ENCODE data around the gene TWIST2. TPM values are rescaled to one million over a fixed set of nuclear protein-coding genes. Genes with fewer than 3 reads are reported as not detected.
A peak's percentile ranks its signal among the peaks of the same experiment; 100 is the strongest.

Gene TWIST2
- polyA plus RNA-seq, 3 donors: 0.43 to 0.49 (median 0.43) TPM

DNA sequence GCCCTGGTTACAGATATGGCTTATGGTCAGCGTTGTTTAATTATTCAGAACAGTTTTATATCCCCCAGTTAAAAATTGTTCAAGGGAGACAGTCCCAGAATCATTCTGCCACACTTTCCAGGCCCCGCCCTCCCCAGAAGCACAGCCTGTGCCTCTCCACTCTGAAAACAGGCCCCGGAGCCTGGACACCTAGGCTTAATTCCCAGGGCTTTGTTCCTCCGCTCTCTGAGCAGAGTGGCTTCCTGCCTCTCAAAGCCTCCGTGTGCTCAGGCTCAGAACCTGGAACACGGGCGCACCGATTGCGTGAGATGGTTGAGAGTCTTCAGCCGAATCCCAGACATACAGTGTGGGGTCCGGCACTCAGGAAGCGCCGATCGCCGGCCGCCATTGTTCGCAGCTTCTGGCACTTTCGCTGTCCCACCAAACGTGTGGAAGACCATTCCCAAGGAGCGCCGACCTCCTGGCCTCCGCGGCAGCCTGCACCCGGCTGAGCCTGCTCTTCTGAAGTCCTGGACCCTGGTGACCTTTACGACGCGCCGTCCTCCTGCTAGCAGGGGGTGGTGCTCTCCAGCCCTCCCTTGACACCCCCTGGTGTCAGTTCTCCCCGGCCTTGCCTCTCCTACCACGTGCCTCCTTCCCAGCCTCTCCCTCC, 45.6 kb downstream of the TWIST2 start:
- Histone ChIP-seq H3K4me1 (ENCODE audit: control insufficient read depth in 1 of 2, insufficient read depth in 2 of 2, low read length in 2 of 2) (no peaks in the 10 kb centered on the region), H3K27ac (ENCODE audit: low read depth in 1 of 2, low read length in 2 of 2) (no peak overlapping the region), H2AFZ (ENCODE audit: insufficient read depth, low read depth, low read length, poor library complexity, severe bottlenecking) (no peak overlapping the region), H3K9ac (ENCODE audit: insufficient read depth, low read length, poor library complexity, severe bottlenecking) (no peak overlapping the region), H3K9me3 (replicated peaks in 1 of 2; ENCODE audit: control insufficient read depth in 1 of 2, insufficient read depth in 1 of 2, low read length in 2 of 2) (no peaks in the 10 kb centered on the region), H3K27me3 (ENCODE audit: control insufficient read depth in 2 of 2, insufficient read depth in 2 of 2, low read length in 2 of 2) (no peaks in the 10 kb centered on the region), H4K20me1 (ENCODE audit: insufficient read depth, low read length) (no peaks in the 10 kb centered on the region), H3K79me2 (ENCODE audit: insufficient read depth, low read length) (no peaks in the 10 kb centered on the region), H3K4me2 (replicated peaks; ENCODE audit: extremely low read depth, low read length, poor library complexity, severe bottlenecking) (no peak overlapping the region), H3K36me3 (replicated peaks in 1 of 2; ENCODE audit: control insufficient read depth in 1 of 2, insufficient read depth in 2 of 2, low read length in 2 of 2) (no peaks in the 10 kb centered on the region), H3K4me3 (replicated peaks in 1 of 3; ENCODE audit: low read depth in 2 of 3, low read length in 3 of 3) (no peak overlapping the region)
- peaks cover 10 to 19% (median 10%) of the 10 kb centered on the region in 3 donors for H3K27me3 Mint-ChIP-seq (ENCODE audit: low read depth in 3 of 3)
- no peak for DNase-seq
- H3K4me3 Mint-ChIP-seq: peak overlapping the region in 1 of 2 donors; percentile 46
- no peaks in the 10 kb centered on the region for H3K4me1 Mint-ChIP-seq
- WGBS (ENCODE audit: insufficient coverage): 93% methylated on average over 24 of the region's 30 CpGs
- H3K9me3 Mint-ChIP-seq: peaks cover 0 to 1% (median 0%) of the 10 kb centered on the region in 7 donors
- TF ChIP-seq, protein P1, sequence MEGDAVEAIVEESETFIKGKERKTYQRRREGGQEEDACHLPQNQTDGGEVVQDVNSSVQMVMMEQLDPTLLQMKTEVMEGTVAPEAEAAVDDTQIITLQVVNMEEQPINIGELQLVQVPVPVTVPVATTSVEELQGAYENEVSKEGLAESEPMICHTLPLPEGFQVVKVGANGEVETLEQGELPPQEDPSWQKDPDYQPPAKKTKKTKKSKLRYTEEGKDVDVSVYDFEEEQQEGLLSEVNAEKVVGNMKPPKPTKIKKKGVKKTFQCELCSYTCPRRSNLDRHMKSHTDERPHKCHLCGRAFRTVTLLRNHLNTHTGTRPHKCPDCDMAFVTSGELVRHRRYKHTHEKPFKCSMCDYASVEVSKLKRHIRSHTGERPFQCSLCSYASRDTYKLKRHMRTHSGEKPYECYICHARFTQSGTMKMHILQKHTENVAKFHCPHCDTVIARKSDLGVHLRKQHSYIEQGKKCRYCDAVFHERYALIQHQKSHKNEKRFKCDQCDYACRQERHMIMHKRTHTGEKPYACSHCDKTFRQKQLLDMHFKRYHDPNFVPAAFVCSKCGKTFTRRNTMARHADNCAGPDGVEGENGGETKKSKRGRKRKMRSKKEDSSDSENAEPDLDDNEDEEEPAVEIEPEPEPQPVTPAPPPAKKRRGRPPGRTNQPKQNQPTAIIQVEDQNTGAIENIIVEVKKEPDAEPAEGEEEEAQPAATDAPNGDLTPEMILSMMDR (IDR thresholded peaks at IDR 0.05): no peak
- H3K36me3 Mint-ChIP-seq: no peaks in the 10 kb centered on the region
- H3K27ac Mint-ChIP-seq: no peak overlapping the region
- intact Hi-C loops (cut with micrococcal nuclease): no loop called here

DNA sequence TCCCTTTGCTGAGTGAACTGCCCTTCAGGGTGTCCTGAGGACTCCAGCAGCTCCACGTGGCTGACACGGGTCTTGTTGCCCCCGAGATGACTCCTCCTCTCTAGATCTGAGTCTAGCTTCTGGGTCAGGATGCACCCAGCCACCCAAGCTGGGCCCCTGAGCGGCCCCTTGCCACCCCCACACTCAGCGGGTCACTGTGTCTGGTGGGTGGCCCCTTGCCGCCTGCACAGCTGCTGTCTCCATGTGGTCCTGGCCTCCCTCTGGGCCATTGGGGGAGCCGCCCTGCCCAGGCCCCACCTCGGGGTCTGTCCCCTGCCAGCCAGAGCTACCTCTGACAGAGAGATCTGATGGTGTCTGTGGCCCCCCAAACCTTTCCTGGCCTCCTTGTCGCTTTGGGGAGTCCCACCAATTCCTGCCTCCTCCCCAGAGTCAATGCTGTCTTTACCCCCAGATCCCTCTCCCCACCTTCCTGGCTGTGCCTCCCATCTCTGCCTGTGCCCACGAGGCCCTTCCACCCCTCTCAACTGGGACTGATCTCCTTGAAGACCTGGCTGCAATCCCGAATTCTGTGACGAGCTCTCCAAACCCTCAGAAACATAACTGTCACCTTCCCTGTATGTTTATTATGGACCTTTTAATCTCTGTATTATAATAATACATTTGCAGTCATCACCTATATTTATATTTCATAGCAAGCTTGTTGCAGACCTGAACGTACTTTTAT, 46.5 kb downstream of the TWIST2 start:
- no peak overlapping the region for H3K9ac ChIP-seq (ENCODE audit: insufficient read depth, low read length, poor library complexity, severe bottlenecking)
- no peaks in the 10 kb centered on the region for H3K36me3 ChIP-seq (replicated peaks in 1 of 2; ENCODE audit: control insufficient read depth in 1 of 2, insufficient read depth in 2 of 2, low read length in 2 of 2)
- 78% methylated on average over 9 of the region's 13 CpGs for WGBS (ENCODE audit: insufficient coverage)
- no peaks in the 10 kb centered on the region for H3K9me3 ChIP-seq (replicated peaks in 1 of 2; ENCODE audit: control insufficient read depth in 1 of 2, insufficient read depth in 1 of 2, low read length in 2 of 2)
- DNase-seq: no peak
- no peaks in the 10 kb centered on the region for H4K20me1 ChIP-seq (ENCODE audit: insufficient read depth, low read length)
- H3K27ac ChIP-seq (ENCODE audit: low read depth in 1 of 2, low read length in 2 of 2): no peak overlapping the region
- Mint-ChIP-seq H3K36me3 (no peaks in the 10 kb centered on the region), H3K4me1 (no peaks in the 10 kb centered on the region), H3K27me3 (ENCODE audit: low read depth in 3 of 3) (peaks cover 10 to 19% (median 10%) of the 10 kb centered on the region in 3 donors), H3K4me3 (no peak overlapping the region), H3K27ac (no peak overlapping the region), H3K9me3 (peaks cover 0 to 1% (median 0%) of the 10 kb centered on the region in 7 donors)
- TF ChIP-seq, protein P1 (IDR thresholded peaks at IDR 0.05): no peak
- no peak overlapping the region for H2AFZ ChIP-seq (ENCODE audit: insufficient read depth, low read depth, low read length, poor library complexity, severe bottlenecking)
- no peak overlapping the region for H3K4me3 ChIP-seq (replicated peaks in 1 of 3; ENCODE audit: low read depth in 2 of 3, low read length in 3 of 3)
- H3K4me2 ChIP-seq (replicated peaks; ENCODE audit: extremely low read depth, low read length, poor library complexity, severe bottlenecking): no peak overlapping the region
- intact Hi-C loops (cut with micrococcal nuclease): no loop called here
- no peaks in the 10 kb centered on the region for H3K27me3 ChIP-seq (ENCODE audit: control insufficient read depth in 2 of 2, insufficient read depth in 2 of 2, low read length in 2 of 2)
- H3K4me1 ChIP-seq (ENCODE audit: control insufficient read depth in 1 of 2, insufficient read depth in 2 of 2, low read length in 2 of 2): no peaks in the 10 kb centered on the region
- H3K79me2 ChIP-seq (ENCODE audit: insufficient read depth, low read length): no peaks in the 10 kb centered on the region

Data from CD14-positive monocyte (primary cell).